HG02938 (cell line): ENCODE results near the gene SLC25A23.

Experiments
- ATAC-seq: cut with Tn5 transposase; IDR thresholded peaks from one replicate; pipeline ENCODE4 v1.9.1; 2021; ENCODE audit warnings: mild to moderate bottlenecking, moderate library complexity; ENCODE audit not compliant: unreplicated experiment

SLC25A23 gene

DNA sequence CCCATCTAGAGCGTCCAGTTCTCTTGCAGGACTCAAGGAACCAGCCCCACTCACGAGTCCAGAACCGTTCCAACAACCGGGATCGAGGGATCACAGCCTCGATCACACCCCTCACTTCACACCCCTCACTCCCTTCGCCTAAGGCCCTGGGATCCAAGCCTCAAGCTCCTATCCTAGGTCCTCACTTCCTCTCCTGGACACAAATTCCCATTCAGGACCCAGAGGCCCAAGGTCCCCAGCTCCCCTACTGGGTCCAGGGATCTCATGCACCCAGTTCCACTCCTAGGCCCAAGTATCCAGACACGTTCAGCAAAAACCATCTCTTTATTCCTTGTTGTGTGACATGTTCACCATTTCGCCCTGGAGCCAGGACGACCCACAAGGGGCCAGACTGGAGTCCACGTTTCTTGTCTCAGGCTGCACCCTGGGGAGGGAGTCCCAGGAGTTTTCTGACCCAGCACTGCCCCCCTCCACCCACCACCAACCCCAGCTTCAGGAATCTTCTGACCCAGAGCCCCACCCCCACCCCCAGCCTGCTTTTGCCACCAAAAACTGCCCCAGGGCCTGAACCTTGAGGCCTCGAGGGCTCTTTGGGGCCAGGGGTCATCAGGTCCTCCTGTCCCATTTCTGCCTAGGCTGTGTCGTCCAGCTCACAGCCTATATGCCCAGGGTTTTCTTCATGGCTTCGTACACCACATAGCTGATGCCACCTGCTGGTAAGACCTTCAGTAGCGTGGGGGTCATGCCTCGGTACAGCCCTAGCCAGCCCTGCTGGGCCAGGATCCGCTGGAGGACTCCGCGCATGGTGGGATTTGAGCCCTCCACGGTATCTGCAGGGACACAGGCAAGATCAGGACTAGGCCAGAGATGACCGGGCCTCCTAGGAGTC lies 33.6 kb downstream of the SLC25A23 start:
- no peak for ATAC-seq

DNA sequence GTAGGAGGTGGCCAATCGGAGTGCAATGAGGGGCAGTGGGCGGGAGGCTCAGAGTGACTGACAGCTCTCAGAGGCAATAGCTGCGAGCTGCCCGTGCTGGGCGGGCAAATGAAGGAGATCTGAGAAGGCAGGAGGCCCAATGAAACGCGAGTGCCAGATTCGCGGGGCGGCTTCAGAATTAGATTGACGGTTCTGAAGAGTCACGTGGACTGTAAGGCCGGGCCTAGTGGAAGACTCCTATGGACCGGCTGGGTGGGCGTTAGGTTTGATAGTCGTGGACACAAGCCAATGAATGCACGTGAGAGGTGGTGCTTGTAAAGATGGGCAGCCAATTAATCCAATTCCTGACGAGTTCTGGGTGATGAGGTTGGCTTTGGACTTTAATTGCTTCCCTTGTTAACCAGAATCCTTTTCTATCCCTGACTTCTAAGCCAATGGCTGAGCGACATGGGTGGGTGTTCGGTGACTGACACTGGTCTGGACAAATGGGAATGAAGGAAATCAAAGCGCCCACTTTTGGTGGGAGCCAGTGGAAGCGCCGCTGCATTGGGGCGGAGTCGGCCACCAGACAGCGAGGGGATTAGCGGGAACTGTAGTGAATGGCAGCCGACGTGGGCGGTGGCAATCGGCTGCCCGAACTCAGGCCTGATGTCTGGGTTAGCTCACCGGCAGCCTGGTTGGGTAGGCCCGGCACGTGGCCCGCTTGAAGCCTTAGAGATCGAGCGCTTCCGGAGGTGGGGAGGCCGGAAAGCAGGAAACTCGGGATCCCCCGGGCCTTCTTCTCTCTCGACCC lies 34.5 kb downstream of the SLC25A23 start:
- peak; percentile 85 for ATAC-seq

DNA sequence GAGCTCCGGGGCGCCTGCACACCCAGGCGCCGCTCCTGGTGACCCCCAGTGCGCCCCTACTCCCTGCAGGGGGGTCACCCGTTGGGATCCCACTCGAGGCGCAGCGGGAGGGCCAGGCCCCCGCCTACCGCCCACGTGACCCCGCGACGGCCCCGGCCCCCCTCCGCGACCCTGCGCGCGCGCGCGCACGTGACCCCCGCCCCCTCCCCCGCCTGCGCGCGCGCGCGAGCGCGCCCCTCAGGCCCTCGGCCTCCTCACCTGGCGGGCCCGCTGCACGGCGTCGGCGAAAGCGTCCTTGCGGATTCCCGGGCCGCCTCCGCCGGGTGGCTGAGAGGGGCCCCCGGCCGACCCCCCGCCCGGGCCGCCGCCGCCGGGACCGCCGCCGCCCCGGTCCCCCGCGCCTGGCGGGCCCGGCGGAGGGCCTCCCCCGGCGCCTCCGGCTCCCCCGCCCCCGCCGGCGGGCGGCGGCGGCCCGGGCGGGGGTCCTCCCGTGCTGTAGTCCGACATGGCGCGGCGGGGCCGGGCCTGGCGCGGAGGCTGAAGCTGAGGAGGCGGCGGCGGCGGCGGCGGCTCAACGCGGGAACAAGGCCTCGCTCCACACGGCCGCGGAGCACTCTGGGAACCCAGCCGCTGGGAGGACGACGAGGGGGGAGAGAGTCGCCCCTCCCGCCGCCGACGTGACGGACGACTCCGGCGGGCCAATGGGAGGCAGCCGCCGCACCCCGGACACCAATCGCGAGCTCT lies 35.2 kb downstream of the SLC25A23 start, which contains the start of gene KHSRP:
Gene KHSRP, minus strand, starts transcription at position 617 of the 744 bp plus-strand sequence. Its CDS starts 110 bp downstream, at position 507.
- ATAC-seq = no peak

DNA sequence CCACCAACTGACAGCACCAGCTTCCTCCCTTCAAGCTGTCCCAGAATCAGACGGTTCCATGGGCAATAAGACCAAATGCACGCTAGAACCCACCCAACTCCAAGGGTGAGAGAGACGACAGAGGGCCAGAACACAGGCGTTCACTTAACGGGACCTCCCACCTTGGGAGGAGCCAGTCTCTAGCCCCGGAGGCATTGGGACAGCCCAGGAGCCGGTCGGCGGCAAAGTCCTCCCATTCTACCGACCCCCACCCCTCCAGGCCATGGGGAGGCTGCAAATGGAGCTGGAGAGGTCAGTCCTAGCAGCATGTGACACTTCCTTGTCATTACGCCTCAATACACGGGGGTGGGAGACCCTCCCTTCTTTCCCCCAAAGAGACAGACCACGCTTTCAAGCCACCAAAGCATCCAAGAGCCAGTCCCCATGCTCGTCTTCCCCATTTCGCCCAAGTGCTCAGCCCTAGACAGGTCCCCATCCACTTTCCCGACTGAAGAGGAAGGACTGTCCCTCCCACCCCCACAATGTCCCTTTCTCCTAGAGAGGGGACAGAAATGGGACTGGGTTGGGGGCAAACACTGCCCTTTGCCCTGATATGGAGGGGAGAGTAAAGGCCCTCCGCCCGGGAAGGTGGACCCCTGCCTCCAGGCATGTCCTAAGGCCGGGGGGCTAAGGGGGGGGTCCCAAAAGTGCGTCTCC lies 35.9 kb downstream of the SLC25A23 start:
- no peak for ATAC-seq

DNA sequence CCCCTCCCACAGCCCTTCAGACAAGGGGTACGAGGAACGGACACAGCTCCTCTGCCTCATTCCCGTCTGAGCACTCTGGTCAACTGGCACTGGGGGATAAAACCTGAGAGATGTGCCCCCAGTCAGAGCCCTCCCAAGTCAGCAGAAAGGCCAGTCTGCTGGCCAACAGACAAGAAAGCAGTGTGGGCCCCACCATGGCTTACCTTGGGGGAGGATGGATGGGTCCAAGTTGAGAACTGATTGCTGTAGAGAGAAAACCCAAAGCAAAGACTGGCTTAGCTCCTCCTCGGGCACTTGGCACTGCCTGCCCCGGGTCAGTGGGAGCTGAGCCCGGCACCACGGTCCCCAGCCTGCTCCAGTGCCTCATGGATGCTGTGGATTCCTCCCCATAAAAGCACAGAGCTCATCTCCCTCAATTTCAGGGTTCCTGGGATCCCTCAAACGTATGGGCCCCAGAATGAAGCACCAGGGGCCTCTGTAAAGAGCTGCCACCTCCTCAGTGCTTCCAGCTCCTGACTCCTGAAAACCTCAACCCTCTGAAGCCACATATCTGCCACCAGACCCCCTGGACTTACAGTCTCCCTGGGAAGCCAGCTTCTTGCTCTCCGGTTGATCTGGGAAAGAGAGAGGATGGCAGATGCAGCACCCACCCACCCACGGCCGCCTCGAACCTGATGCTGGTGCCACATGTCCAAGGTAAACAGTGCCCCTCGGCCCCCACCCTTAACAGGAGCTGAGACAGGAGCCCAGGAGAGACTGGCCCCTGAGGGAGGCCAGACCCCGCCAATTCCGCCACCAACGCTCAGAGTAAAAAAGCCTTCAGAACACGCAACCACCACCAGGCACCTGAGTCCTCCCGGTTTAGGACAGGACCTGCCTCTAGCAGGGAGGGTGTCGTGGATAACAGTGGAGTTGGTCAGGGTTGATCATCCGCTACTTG lies 38.2 kb downstream of the SLC25A23 start:
- ATAC-seq = no peak

DNA sequence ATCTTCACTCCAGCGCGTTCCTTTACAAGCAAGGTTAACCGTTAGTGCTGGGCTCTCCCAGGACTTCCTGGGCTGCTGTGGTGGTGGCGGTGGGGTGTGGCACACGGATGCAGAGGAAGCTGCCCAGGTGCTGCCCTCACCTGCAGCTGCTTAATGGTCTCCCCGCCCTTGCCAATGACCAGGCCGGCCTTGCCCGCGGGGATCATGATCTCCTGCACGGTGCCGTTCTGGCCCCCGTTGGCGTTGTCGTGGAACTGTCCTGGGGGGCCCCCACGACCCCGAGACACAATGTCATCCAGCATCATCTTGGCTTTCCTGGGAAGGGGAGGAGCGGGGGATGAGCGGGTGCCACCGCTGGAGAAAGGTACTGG lies 41.0 kb downstream of the SLC25A23 start:
- no peak for ATAC-seq

DNA sequence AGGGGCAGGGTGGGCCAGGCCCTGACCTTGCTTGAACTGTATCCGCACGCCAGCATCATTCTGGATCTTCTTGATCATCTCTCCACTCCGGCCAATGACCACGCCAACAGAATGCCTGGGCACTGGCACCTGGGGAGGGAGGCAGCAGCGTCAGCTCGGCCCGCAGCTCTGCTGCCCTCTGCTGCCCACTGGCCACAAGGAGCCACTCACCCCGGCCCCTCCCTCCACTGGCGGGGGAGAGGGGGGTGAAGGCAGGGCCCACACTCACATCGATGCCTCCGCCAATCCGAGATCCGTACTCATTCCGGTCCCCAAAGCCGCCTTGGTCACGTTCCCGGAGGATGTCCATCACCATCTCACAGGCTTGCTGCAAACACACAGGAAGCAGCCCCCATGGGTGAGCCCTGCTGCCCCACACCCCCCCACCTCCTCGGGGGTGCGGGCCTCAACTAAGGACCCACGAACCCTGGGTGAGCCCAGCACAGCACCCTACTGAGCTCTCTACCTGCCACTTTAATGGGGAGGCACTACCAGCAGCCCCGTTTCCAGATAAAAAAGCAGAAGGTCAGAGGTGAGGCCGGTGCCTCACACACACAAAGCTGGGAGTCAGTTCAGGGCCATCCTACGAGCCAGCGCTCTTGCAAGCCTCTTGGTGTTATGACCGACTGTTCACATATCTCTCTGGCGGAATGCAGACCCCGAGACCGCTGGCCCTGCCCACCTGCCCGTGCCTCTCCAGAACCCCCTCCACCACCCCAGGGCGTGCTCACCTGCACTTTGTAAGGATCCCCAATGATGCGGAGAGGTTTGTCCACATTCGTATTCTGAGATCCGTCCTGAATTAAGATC lies 41.7 kb downstream of the SLC25A23 start:
- no peak for ATAC-seq

DNA sequence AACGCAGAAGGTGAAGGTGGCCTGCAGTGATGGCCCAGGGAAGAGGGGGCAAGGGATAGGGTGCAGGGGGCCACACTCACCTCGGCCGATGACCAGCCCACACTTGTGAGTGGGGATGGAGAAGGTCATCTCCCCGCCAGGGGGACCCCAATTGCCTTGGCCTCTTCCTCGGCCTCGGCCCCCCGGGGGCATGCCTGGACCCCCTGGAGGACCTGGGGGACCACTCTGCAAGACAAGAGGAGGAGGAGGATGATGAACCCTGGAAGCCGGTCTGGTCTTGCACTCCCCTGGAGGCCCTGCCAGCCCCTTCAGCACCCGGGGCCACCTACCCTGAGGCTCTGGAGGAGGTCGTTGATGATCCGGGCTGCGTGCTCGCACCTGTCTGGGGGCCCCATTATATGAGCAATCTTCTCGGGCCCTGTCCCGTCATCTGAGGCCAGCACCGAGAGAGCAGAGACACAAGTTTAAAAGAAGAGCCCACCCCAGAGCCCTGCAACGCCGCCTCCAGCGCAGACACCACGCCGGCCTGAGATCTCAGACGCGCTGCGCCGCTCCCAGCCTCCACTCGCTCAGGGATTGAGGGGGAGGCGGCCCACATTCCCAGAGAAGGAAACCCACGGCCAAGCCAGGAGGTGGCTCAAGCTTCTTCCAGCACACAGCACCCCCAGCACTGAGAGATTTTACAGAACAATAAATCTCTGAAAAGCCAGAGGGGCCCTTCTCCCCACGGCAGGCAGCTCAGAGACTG lies 42.8 kb downstream of the SLC25A23 start:
- no peak for ATAC-seq

DNA sequence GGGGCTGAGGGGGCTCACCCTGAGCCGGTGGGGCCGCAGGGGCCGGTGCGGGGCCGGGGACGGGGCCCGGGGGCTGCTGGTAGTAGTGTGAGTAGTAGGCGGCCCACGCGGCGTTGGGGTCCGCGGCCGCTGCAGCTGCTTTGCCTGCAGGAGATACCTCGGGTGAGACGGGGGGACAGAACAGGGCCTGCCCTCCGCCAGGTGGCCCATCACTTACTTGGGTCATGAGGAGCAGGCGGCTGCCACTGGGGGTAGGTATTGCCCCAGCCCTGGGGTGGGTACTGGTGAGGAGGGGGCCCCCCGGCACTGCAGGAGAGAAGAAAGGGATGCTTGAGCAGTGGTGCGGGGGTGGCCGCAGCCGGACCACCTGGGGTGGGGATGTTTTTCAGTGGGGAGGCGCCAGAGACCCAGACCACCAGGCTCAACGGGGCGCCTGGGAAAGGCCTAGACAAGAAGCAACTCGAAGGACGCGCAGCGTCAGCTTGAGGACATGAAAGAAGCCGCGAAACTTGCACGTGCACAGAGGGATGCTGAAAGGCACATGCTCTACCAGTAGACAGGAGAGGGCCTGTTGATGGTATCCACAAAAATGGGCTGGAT lies 43.9 kb downstream of the SLC25A23 start:
- no peak for ATAC-seq

DNA sequence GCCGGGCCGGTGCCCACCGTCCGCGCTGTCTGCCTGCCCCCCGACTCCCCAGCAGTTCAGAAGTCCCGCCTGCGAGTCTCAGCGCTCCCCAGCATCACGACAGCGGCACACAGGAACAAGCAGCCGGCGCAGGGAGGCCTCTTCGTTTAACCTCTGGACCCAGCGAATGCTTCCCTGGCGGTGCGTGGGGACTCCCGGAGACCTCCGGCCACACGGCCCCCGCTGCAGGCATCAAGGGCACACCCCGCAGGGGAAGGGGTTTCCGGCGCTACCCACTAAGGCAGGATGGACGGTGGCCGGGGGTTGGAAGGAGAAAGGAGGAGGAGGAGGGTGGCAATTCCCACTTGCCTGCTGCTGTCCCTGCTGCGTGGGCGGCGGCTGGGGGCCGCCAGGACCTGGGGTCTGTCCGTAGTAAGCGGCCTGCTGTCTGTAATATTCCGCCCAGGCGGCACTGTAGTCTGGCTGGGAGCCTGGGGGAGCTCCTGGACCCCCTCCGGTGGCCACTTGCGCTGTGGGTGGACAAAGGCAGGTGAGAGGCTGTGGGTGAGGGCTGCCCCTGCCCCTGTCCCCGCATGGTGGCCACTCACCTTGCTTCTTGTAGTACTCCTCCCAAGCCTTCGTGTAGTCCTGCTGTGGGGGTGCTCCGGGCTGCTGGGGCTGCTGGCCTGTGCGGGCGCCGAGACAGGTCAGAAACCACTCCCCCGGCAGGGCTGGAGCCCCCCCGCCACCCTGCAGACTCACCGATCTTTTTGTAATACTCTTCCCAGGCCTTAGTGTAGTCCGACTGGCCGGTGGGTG lies 44.6 kb downstream of the SLC25A23 start:
- ATAC-seq = no peak

DNA sequence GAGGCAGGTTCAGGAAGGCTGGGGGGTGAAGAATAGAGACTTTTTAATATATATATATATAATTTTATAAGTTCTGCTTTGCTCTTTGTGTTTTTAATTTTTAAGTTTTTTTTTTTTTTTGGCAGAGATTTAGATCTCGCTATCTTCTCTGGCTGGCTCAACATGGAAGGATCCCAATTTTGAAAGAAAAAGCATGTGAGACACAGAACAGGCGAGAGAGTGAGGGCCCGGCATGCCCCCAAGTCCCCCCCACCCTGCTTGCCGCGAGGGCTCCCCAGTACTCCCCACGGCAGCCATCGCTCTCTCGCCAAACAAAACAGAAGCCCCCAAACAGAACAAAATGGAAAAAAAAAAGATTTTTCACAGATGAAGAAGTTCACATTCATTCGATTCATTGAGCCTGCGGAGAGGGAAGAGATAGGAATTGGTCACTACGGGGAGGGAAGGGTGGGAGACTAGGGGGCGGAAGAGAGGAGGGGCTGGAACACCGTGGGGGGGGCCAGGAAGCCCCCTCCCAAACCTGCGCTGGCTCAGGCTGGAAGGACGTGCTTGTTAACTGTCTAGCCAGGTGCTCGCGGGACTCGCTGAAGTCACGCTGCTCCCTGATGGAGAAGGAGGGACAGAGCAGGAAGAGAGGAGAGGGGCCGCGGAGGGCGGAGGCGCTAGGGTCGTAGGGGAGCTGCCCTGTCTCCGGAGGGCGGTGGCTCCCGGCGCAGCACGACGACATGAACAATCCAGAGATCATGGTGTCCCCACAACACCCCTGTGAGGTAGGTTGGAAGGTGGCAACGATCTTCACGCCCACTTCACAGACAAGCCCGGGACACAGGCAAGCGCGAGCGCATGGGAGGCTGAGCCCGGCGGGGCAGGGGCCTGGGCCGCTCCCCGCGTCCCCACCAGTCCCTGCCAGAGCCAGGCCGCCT lies 45.6 kb downstream of the SLC25A23 start:
- no peak for ATAC-seq

DNA sequence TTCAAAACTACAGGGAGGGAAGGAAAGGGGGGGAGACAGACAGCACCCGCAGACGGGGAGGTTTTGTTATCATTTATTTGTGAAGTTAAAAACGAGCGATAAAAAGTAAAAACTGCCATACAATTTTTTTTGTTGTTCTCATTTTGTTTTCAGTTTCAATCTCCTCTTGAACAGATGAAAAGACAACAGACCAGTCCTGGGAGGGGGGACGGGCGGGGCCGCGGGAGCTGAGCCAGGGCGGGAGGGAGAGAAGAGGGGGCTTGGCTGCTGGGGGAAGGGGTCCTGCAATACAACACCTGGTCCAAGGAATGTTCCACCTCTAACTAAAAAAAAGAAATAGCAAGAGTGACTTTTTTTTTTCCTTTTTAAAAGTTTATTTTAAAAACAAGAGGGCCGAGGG lies 46.3 kb downstream of the SLC25A23 start:
- ATAC-seq = no peak

DNA sequence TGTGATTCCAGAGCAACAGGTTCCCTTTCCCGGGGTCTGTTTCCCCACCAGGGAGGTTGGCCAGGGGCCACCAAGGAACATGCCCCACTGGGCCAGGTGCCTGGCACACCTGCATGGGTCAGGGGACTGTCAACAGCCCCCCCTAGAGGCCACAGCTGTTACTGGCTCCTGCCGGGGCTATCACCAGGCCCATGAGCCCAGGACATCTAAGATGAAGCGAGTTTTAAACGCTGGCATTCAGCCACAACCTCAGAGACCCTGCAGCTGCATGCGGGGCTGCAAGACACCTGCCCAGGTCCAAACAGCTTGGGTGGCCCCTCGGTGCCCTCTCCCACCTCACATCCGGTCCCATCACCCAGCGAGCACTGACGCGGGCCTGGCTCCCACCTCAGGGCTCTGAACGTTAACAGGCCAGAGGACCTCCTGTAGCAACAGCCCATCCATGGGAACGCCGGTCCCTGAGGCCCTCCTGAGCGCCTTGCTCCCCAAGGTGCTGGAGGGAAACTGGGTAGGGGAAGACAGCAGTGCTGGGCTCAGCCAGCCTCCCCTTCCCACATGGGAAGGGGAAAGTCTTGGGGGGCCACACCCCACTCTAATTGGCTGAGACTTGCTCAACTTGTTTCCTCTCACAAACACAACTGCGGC lies 47.0 kb downstream of the SLC25A23 start:
- ATAC-seq = no peak

DNA sequence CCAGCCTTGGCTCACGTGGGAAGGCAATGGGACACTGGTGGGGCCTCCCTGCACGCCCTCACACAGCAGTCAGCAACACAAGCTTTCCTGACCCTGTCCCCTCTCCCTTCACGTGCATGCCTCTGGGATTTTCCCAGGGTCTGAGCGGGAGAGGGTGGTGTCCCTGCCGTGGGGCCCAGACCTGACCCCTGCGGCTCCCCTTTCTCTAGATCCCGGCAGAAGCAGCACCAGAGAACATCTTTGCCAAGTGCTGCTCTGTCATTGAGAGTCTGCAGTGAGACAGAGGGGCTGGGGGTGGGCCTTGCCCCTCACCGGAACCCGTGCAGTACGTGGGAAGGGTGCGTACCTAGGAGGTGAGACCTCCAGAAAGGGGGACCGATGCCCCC lies 47.5 kb downstream of the SLC25A23 start:
- ATAC-seq = no peak

DNA sequence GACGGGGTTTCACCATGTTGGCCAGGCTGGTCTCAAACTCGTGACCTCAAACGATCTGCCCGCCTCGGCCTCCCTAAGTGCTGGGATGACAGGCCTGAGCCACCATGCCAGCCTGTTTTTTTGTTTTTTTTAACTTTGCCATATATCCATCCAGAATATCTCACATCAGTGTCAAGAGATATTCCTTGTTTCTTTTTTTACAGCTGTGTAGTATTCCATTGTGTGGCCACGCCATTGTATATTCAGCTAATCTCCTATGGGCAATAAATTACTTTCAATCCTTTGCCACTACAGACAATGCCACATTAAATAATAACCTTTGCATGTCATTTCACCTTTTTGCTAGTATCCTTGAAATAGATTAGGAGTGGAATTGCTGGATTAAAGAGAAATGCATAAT lies 50.2 kb downstream of the SLC25A23 start:
- ATAC-seq = no peak
